Activated CD4-positive, alpha-beta T cell treated with anti-CD3 and anti-CD28 coated beads for 36 hours (primary cell): ENCODE results near the gene MCF2L. TPM values are rescaled to one million over a fixed set of nuclear protein-coding genes. Genes with fewer than 3 reads are reported as not detected.
"Not testable (repeated sequence)": the region's sequence is repeated elsewhere in the genome, so short reads cannot be mapped to it uniquely, and the experiment has no call there.

Experiments used
- ATAC-seq: fragments of 200-7000 bp; cut with Tn5 transposase; one replicate; pipeline ENCODE4 v1.10.0; 2021; ENCODE audit warnings: mild to moderate bottlenecking, moderate library complexity
- CTCF ChIA-PET: fragments of 350-600 bp; sonication (Branson Sonifier 250); formaldehyde crosslinking; loops from one replicate; lab custom pipeline; 2021; ENCODE audit warnings: antibody characterized with exemption; lab: Charles Lee
- POLR2A ChIA-PET: fragments of 350-600 bp; sonication (Branson Sonifier 250); formaldehyde crosslinking; loops from one replicate; lab custom pipeline; 2021; ENCODE audit warnings: antibody characterized with exemption, inconsistent platforms; lab: Charles Lee
- DNase-seq: peaks from one replicate; pipeline ENCODE4 v3.0.0-alpha.2; 2020
- H3K27ac Mint-ChIP-seq: one replicate; pipeline ENCODE4 v1.8.0; 2021; ENCODE audit warnings: mixed read lengths
- H3K27me3 Mint-ChIP-seq: one replicate; pipeline ENCODE4 v1.8.0; 2021; ENCODE audit warnings: mixed read lengths
- H3K36me3 Mint-ChIP-seq: one replicate; pipeline ENCODE4 v1.8.0; 2021; ENCODE audit warnings: low read depth, mixed read lengths
- H3K4me1 Mint-ChIP-seq: one replicate; pipeline ENCODE4 v1.8.0; 2021; ENCODE audit warnings: mixed read lengths
- H3K4me3 Mint-ChIP-seq: one replicate; pipeline ENCODE4 v1.8.0; 2021; ENCODE audit warnings: mild to moderate bottlenecking, moderate library complexity, mixed read lengths
- H3K9me3 Mint-ChIP-seq: one replicate; pipeline ENCODE4 v1.8.0; 2021; ENCODE audit warnings: low read depth, mixed read lengths
- intact Hi-C, 2 experiments: fragments of 100-400 bp; cut with DNase I in 1 of 2; cut with micrococcal nuclease in 1 of 2; formaldehyde crosslinking; loops; one replicate each; pipeline versions ENCODE4 v1.14.2 to v1.15.1; 2022 to 2024; cut with DNase I, micrococcal nuclease
- total RNA-seq, 2 experiments: library from RNA; stranded (reverse); gene quantifications; one replicate each; pipeline ENCODE4 v1.2.3, GENCODE V29; 2021

The MCF2L gene
- total RNA-seq, 2 experiments from 2014 or later: 8.4 to 8.7 TPM

- POLR2A ChIA-PET: no interaction called here
- intact Hi-C loops: no loop called here
- H3K27me3 Mint-ChIP-seq: no peaks in the 10 kb centered on the region
Observed at GRCh38 chr13:113093580-113094409, 124.8 kb downstream of the MCF2L start.

GRCh38 chr13:113094410-113094800 is 125.4 kb downstream of the MCF2L start:
- ATAC-seq: no peak
- Mint-ChIP-seq H3K27me3 (no peaks in the 10 kb centered on the region), H3K4me1 (no peaks in the 10 kb centered on the region), H3K9me3 (no peaks in the 10 kb centered on the region), H3K4me3 (no peak overlapping the region), H3K27ac (no peak overlapping the region), H3K36me3 (no peaks in the 10 kb centered on the region)
- ChIA-PET CTCF (no interaction called here), POLR2A (no interaction called here)
- DNase-seq: no peak
- intact Hi-C loops: no loop called here

More at GRCh38 chr13:113093580-113094409, 124.8 kb downstream of the MCF2L start:
- Mint-ChIP-seq H3K36me3 (no peaks in the 10 kb centered on the region), H3K27ac (no peak overlapping the region), H3K4me3 (no peak overlapping the region), H3K4me1 (no peaks in the 10 kb centered on the region), H3K9me3 (no peaks in the 10 kb centered on the region)
- no peak for DNase-seq
- CTCF ChIA-PET: no interaction called here
- ATAC-seq: no peak

GRCh38 chr13:113095146-113096051 is 126.4 kb downstream of the MCF2L start:
- POLR2A ChIA-PET: no interaction called here
- ATAC-seq (no peak), DNase-seq (no peak)
- intact Hi-C loops: no loop called here
- Mint-ChIP-seq H3K4me1 (no peaks in the 10 kb centered on the region), H3K9me3 (no peaks in the 10 kb centered on the region), H3K27ac (no peak overlapping the region), H3K27me3 (no peaks in the 10 kb centered on the region), H3K36me3 (no peaks in the 10 kb centered on the region), H3K4me3 (no peak overlapping the region)
- CTCF ChIA-PET: no interaction called here

- intact Hi-C loops: no loop called here
- Mint-ChIP-seq H3K4me3 (no peak overlapping the region), H3K27ac (no peak overlapping the region), H3K27me3 (no peaks in the 10 kb centered on the region), H3K9me3 (no peaks in the 10 kb centered on the region), H3K36me3 (no peaks in the 10 kb centered on the region), H3K4me1 (no peaks in the 10 kb centered on the region)
- CTCF ChIA-PET: no interaction called here
- no peak for DNase-seq
- ATAC-seq: no peak
- POLR2A ChIA-PET: no interaction called here
Observed at GRCh38 chr13:113096052-113096744, 127.2 kb downstream of the MCF2L start.

- H3K36me3 Mint-ChIP-seq: no peaks in the 10 kb centered on the region
- H3K4me1 Mint-ChIP-seq: no peaks in the 10 kb centered on the region
- intact Hi-C loops: no loop called here
- DNase-seq (no peak), ATAC-seq (no peak)
- no peaks in the 10 kb centered on the region for H3K9me3 Mint-ChIP-seq
- POLR2A ChIA-PET: no interaction called here
- H3K4me3 Mint-ChIP-seq: no peak overlapping the region
- H3K27me3 Mint-ChIP-seq: no peaks in the 10 kb centered on the region
- CTCF ChIA-PET: interaction anchor here (0.5 kb wide), 1 partner anchor 452 kb away, joined by 3 read pairs; no protein-coding TSS in a partner anchor
- H3K27ac Mint-ChIP-seq: no peak overlapping the region
Observed at GRCh38 chr13:113096745-113097305, 127.8 kb downstream of the MCF2L start.

- CTCF ChIA-PET: interaction anchor here (0.5 kb wide), 2 partner anchors 452 to 650 kb away, joined by 3 read pairs; no protein-coding TSS in a partner anchor
- Mint-ChIP-seq H3K4me1 (no peaks in the 10 kb centered on the region), H3K9me3 (no peaks in the 10 kb centered on the region), H3K27ac (no peak overlapping the region), H3K36me3 (no peaks in the 10 kb centered on the region), H3K27me3 (no peaks in the 10 kb centered on the region), H3K4me3 (no peak overlapping the region)
- POLR2A ChIA-PET: no interaction called here
- intact Hi-C loops: no loop called here
- no peak for DNase-seq
- ATAC-seq: no peak
Observed at GRCh38 chr13:113097651-113098050, 128.6 kb downstream of the MCF2L start.

- CTCF ChIA-PET: interaction anchor here (0.5 kb wide), 1 partner anchor 651 kb away, joined by 3 read pairs; no protein-coding TSS in a partner anchor
- H3K27ac Mint-ChIP-seq: no peak overlapping the region
Observed at GRCh38 chr13:113098162-113098732, 129.2 kb downstream of the MCF2L start.

GRCh38 chr13:113099142-113099541 is 130.1 kb downstream of the MCF2L start:
- POLR2A ChIA-PET: no interaction called here
- no peak for ATAC-seq
- no peaks in the 10 kb centered on the region for H3K9me3 Mint-ChIP-seq
- H3K4me3 Mint-ChIP-seq: no peak overlapping the region
- intact Hi-C loops: no loop called here
- no peaks in the 10 kb centered on the region for H3K4me1 Mint-ChIP-seq
- CTCF ChIA-PET: no interaction called here
- no peaks in the 10 kb centered on the region for H3K27me3 Mint-ChIP-seq
- H3K36me3 Mint-ChIP-seq: no peaks in the 10 kb centered on the region
- no peak for DNase-seq
- H3K27ac Mint-ChIP-seq: no peak overlapping the region

More at GRCh38 chr13:113098162-113098732, 129.2 kb downstream of the MCF2L start:
- Mint-ChIP-seq H3K4me1 (no peaks in the 10 kb centered on the region), H3K9me3 (no peaks in the 10 kb centered on the region), H3K27me3 (no peaks in the 10 kb centered on the region), H3K36me3 (no peaks in the 10 kb centered on the region), H3K4me3 (no peak overlapping the region)
- no peak for ATAC-seq
- no peak for DNase-seq
- intact Hi-C loops: no loop called here
- POLR2A ChIA-PET: no interaction called here

GRCh38 chr13:113102302-113102701 is 133.3 kb downstream of the MCF2L start:
- H3K4me3 Mint-ChIP-seq, H3K27me3 Mint-ChIP-seq, DNase-seq, ATAC-seq, H3K27ac Mint-ChIP-seq, POLR2A ChIA-PET, CTCF ChIA-PET, H3K36me3 Mint-ChIP-seq, H3K4me1 Mint-ChIP-seq, intact Hi-C loops, H3K9me3 Mint-ChIP-seq: not testable (repeated sequence)

GRCh38 chr13:113102727-113103126 is 133.7 kb downstream of the MCF2L start:
- Mint-ChIP-seq H3K36me3 (peaks cover 2% of the 10 kb centered on the region), H3K27me3 (no peaks in the 10 kb centered on the region), H3K27ac (no peak overlapping the region), H3K4me3 (no peak overlapping the region), H3K4me1 (no peaks in the 10 kb centered on the region), H3K9me3 (no peaks in the 10 kb centered on the region)
- CTCF ChIA-PET: no interaction called here
- ATAC-seq (no peak), DNase-seq (no peak)
- intact Hi-C loops: no loop called here
- POLR2A ChIA-PET: no interaction called here

GRCh38 chr13:113103646-113104045 is 134.6 kb downstream of the MCF2L start:
- Mint-ChIP-seq H3K27me3 (no peaks in the 10 kb centered on the region), H3K4me3 (no peak overlapping the region), H3K4me1 (no peaks in the 10 kb centered on the region), H3K36me3 (peaks cover 2% of the 10 kb centered on the region), H3K27ac (no peak overlapping the region), H3K9me3 (no peaks in the 10 kb centered on the region)
- DNase-seq (no peak), ATAC-seq (no peak)
- POLR2A ChIA-PET: no interaction called here
- intact Hi-C loops: no loop called here
- CTCF ChIA-PET: no interaction called here
